ENCODE measurements around the gene KLC3. TPM values are rescaled to one million over a fixed set of nuclear protein-coding genes. Genes with fewer than 3 reads are reported as not detected.
A peak's percentile ranks its signal among the peaks of the same experiment; 100 is the strongest.

KLC3 gene
- total RNA-seq, 2 donors from 2014 or later = 0.21 to 0.24 TPM

DNA sequence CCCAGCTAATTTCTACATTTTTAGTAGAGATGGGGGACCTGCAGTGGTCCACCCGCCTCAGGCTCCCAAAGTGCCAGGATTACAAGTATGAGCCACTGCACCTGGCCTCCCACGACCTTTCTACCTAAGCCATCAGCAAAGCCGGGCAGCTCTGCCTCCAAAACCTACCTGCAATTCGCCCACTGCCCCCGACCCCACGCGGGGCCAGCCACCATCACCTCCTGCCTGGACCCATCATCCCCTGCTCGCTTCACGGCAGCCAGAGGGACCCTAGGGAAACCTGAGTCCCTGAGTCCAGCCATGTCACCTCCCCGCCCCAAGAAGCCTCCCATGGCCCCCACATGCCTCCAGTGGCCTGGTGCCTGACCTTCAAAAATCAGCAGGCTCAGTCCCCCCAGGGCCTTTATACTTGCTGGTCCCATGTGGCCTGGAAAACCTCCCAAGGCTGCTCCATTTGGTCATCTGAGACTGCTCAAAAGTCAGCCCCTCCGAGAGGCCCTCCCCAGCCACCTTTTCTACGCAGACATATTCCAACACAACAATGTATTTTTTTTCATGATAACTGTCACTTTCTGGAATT is 17.8 kb downstream of the KLC3 start:
- DNase-seq (no peak), ATAC-seq (no peak)

DNA sequence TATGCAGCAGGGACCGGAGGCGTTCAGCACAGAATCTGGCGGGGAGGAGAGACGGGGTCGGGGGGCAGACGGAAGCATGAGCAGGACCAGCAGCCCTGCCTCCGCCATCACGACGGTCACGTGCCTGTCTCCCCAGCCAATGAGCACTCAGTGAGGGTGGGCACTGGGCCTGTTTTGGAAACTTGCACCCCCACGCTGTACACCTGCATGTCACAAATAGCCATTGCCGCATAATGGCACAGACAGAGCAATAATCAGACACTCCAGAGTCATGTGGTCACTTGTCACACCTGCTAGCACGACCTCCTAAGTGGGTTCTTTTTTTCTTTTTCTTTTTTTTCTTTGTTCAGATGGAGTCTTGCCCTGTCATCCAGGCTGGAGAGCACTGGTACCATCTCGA is 21.1 kb downstream of the KLC3 start:
- DNase-seq (no peak), ATAC-seq (no peak)
- intact Hi-C loops (cut with DNase I) = no loop called here

More for the DNA sequence above, 17.8 kb downstream of the KLC3 start:
- intact Hi-C loops (cut with DNase I) = no loop called here

DNA sequence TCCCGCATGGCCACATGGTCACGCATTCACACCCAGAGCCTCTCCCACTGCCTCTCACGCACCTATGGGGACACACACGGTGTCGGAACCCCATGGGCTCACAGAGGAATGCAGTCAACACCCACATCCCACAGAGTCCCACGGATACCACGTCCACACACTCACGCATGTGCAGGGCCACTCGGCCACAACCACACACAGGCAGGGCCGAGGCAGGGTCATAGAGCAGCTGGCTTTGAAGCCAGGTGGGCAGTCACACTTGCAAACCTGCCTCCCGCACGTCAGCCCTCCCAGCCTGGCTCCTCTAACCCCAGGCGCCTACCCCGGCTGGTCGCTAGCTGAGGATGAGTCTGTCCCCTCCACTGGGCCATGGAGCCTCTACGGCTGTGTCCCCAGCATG is 21.7 kb downstream of the KLC3 start:
- DNase-seq (no peak), ATAC-seq (no peak)
- intact Hi-C loops (cut with DNase I) = no loop called here

DNA sequence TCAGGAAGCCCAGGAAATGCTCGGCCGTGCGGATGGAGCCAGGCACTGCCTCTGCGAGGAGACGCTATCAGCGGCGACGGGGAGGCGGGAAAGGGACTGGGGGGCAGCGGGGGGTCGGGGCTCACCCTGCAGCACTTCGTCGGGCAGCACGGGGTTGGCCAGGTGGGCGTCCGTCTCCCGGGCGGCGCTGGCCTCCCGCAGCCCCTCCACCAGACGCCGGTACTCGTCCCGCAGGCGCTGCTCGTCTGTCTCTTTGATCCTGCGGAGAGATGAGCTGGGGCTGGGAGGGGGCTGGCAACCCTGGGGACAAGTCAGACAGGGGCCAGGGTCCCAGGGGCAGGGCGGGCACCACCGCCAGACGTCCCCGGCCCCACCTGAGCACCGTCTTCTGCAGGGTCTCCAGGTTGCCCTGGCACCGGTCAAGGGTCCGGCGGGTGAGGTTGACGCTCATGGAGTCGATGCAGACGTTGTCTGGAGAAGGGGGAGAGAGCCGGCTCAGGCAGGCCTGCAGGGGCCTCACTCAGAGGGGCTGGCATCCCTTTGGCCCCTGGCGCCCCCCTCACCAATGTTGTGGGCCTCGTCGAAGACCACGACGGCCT is 23.4 kb downstream of the KLC3 start:
- ATAC-seq (no peak), DNase-seq (no peak)
- intact Hi-C loops (cut with DNase I) = no loop called here

DNA sequence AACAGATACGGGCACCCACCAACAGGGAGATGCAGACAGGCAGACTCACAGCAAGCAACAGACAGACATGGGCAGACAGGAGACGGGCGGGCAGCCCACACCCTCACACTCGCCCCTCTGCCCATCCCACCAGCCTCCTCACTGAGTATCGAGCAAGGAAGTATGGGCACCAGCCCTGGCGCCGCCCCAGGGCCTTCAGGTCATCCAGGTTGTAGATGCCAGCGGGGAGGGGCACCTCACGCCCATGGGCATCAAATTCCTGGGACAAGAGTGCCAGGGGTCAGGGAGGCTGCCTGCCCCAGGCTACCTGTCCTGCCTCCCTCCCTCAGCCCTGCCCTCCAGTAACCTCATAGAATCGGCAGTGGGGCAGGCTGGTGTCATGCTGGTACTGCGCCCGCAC is 24.1 kb downstream of the KLC3 start:
- ATAC-seq = no peak
- intact Hi-C loops (cut with DNase I) = no loop called here
- no peak for DNase-seq

DNA sequence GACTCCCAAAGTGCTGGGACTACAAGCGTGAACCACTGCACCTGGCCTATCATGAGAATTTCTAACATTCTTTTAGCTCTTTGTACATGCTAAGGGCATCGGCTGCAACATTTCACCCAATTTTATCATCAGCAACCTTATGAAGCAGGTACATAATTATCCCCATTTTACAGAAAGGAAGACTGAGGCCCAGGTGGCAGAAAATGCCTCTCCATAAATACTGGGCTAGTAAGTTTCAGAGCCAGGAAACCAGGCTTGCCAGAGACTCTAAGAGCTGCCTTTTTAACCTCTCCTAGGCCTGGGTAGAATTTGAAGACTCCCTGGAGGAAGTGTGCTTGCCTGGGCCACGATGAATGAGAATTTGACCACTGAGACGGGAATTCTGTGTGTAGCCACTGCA is 27.6 kb downstream of the KLC3 start:
- intact Hi-C loops (cut with DNase I) = no loop called here
- ATAC-seq (no peak), DNase-seq (no peak)

DNA sequence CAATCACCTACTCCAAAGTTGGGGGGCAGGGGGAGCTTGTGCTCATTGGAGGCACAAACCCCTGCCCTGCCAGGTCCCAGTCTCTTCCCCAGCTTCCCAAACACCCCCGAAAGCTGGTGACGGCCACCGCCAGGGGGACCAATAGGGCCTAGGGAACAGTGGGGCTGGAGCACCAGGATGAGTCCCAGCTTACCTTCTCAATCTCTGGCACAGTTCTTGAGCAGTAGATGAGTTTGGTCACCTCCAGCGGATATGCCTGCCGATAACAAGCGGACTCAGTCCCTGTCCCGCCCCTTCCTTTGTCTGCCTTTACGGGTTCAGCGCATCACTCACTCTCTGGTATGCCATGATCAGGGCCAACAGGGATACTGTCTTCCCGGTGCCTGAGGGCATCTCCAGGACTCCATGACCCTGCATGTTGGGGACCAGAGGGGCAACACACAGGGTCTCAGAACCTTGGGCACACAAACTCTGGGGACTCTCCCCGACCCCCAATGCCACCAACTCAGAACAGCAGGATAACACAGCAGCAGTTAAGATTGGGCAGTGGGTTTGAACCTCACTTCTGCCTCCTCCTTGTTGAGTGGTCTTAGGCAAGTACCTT is 28.3 kb downstream of the KLC3 start:
- DNase-seq (no peak), ATAC-seq (no peak)
- intact Hi-C loops (cut with DNase I) = no loop called here

DNA sequence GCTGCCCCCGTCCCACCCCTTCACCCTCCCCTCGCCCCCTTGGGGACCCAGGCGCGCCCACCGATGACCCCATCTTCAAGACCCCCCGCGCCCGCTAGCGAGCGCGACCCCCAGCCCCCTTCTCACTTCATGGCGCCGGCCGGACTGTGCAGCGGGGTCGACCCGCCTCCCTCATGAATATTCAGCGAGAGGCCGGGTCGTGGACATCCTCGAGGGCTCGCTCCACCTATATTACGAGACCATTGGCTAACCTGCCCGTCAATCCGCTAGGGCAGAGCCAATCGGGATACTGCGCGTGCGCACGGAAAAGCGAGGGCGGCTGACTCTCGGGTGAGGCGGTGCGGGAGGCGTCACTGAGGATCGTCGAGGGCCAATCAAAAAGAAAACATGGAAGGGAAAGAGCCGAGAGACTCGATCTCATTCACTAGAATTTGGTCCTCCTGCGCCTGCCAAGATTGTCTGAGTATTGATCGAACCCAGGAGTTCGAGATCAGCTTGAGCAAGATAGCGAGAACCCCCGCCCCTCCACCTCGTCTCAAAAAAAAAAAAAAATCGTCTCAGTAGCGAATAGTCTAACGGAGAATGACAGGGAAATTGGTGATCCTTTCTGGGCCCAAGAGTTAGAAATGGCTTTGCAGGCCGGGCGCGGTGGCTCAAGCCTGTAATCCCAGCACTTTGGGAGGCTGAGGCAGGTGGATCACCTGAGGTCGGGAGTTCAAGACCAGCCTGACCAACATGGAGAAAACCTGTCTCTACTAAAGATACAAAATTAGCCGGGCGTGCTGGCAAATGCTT is 30.1 kb downstream of the KLC3 start, which contains the start of gene ERCC2:
TSS of gene ERCC2 (minus strand) at position 164 of the 795 bp plus-strand sequence. CDS start at position 131, 33 bp downstream.
- intact Hi-C loops (cut with DNase I) = no loop called here
- ATAC-seq = peak; percentile 99 to 100
- DNase-seq = peak; percentile 99

DNA sequence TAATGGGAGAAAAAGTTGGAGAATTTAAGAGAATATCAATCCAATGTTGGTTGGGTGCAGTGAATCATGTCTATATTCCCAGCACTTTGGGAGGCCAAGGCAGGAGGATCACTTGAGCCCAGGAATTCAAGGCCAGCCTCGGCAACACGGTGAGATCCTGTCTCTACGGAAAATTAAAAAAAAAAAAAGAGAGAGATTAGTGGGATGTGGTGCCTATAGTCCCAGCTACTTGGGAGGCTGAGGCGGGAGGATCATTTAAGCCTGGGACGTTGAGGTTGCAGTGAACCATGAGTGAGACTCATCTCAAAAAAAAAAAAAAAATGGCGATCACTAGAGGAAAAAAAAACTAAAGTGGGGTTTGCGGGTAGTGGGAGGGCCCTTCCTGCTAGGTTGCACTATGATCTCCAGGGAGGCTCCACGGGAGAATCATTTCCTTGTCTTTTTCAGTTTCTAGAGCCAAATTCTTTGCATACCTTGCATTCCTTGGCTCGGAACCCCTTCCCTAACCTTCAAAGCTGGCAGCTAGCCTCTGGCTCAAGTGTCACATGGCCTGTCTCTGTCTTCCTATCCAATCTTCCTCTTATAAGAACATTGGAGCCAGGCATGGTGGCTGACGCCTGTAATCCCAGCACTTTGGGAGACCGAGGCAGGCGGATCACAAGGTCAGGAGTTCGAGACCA is 35.6 kb downstream of the KLC3 start:
- DNase-seq = peak; percentile 64
- intact Hi-C loops (cut with DNase I) = no loop called here
- peak; percentile 80 for ATAC-seq

DNA sequence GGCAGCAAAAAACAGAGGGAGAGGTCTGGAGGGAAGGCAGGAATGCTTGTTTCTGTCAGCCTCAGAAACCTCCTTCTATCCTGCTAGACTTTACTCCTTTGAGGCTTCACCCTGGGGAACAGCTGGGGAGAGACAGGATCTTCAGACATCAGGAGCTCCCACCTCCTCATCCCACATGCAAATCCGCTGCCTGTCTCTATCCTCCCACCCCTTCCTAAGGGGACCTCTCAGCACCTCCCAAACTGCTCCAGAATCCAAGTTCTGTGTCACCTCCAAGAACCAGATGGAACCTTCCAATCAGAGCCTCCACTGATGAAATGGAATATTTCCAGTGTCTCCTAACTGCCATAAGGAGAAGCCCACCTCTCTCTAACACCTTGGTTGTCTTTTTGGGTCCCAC is 39.6 kb downstream of the KLC3 start:
- ATAC-seq (no peak), DNase-seq (no peak)
- intact Hi-C loops (cut with DNase I) = no loop called here

DNA sequence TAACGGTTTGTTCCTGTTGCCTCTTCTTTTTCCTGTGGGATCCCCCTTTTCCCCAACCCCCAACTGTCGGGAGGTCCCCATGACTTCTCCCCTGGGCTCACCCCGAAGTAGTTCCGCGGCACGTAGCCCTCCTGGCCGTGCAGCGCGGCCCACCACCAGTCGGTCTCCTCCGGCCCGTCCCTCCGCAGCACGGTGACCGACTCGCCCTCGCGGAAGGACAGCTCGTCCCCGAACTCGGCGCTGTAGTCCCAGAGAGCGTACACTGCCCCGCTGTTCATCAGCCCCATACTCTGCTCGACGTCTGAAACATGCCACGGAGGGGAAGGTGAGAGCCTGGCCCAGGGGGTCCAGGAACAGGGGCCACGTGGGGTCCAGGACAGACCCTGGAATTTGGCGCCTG is 41.9 kb downstream of the KLC3 start:
- intact Hi-C loops (cut with DNase I) = no loop called here
- DNase-seq (no peak), ATAC-seq (no peak)

DNA sequence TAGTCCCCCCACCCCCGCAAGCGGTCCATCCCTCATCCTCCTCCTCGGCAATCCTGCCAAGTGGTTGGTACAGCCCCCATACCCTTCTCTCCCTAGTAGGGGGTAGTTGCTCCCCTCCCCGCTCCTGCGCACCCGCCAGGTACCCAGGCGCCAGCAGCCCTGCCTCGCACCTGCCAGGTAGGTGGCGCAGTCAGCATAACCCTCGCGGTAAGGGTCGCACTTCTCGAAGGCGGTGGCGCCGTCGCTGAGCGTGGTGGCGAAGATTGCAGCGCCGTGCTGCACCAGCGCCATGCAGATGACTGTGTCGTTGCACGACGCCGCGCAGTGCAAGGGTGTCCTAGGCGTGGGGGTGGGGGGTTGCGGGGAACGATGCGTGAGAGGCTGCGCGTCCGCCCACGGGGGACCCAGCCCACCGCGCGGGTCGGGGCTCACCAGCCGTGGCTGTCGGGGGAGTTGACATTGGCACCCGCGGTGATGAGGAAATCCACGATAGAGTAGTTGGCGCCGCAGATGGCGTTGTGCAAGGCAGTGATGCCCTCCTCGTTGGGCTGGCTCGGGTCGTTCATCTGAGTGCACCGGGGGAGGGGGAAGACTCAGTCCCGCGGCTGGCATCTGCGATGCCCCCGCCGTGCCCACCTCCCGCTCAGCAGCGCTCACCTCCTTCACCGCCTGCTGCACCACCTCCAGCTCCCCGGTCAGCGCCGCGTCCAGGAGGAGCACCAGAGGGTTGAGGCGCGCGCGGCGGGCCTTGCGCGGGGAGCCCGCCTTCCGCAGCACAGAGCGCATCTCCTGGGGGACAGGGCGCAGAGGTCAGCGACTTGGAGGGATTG is 45.1 kb downstream of the KLC3 start:
- intact Hi-C loops (cut with DNase I) = no loop called here
- ATAC-seq (peak; percentile 53 to 56), DNase-seq (no peak)

DNA sequence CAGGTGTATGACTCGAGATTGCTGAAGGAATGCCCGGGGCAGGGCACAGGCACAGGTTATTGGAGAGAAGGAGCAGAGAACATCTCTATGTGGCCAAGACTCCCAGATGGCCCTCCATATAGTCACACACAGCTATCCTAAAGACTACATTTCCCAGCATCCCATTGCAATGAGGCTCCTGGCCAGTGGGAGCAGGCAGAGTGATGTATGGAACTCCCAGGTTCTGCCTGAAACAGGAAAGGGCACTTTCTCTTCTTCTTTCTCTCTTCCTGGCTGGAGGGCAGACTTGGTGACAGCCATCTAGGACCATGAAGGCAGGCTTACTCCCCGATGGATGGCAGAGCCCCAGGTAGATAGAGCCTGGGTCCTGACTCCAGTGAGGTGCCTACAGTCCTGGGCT is 50.8 kb downstream of the KLC3 start:
- intact Hi-C loops (cut with DNase I) = no loop called here
- ATAC-seq (no peak), DNase-seq (no peak)

DNA sequence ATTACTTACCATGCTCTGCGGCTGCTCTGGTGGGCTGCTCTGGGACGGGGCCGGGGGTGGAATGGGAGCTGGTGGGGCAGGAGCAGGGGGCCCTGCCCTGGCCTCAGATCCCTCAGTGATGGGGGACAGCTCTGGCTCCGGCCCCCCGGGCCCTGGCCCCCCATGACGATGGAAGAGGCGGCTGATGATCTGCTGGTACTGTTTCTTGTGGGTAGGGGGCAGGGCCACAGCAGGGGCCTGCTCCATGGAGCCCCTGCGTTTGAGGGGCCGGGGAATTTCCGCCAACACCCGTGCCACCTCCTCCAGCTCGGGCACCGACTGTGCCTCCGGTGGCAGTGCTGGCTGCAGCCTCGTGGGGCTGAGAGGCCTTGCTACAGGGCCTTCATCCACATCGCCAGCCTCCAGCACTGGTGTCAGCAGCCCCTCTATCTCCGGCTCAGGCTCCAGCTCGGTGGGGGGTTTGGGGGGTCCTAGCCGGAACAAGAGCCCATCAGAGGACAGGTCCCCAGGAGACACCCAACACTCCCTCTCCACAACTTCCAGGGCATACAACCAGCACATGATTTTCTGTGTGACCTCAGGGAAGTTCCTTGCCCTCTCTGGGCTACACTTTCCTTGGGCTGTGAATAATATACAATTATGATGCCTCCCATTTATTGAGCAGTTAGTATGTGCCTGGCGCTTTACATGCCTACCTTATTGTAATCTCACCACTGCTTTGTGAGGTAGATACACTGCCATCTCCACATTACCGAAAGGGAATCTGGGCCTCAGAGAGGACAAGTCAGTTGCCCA is 51.5 kb downstream of the KLC3 start:
- no peak for ATAC-seq
- DNase-seq = no peak
- intact Hi-C loops (cut with DNase I) = no loop called here

DNA sequence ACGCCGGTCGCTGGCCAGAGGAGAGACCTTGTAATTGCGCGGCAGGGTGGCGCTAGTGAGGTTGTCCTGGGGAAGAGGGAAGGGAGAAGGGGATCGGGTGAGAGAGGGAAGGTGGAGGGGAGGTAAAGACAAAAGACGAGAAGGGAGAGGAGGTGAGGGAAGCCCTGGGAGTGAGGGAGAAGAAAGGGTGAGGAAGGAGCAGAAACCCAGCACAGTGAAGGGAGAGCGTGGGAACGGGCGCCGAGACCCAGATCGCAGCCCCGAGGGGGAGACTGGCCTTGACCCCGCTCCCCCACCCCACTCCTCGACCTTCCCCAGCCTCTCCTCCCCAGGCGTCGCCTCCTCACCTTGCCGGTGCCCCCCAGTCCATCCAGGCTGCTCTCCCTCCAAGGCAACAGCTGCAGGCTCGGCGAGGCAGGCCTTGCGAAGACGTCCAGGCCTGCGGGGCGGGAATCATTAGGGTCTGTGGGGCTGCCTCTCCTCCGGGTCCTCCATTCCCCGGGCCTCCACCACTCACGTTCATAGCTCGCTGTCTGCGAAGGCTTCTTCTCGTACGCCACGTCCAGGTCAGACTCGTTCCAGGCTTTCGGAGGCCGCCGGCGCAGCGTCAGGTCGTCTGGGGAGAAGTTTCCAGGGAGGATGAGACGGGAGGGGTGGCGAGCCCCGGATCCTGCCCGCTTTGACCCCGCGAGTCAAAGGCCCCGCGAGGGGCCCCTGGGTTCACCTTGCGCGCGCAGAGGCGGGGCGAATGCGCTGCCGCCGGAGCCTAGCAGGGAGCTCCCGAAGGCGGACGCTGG is 55.5 kb downstream of the KLC3 start:
- intact Hi-C loops (cut with DNase I) = no loop called here
- ATAC-seq (no peak), DNase-seq (no peak)

DNA sequence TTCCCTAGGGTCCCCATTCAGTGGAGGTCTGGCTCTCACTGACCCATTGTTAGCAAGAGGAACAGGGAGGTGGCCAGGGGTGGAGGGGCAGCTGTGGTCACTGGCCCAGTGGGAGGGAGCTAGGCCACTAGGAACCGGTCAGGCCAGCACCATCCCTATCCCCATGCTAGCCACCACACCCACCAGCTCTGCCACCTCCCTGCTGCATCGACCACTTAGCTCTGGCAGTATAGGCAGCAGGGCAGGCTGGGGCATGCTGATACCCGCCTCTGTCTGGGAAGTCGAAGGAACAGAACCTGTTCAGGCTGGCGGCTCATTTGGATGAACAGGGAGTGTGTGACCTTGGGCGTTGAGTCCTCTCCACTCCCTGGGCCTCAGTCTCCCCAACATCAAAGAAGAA is 59.6 kb downstream of the KLC3 start:
- DNase-seq (no peak), ATAC-seq (no peak)
- intact Hi-C loops (cut with DNase I) = no loop called here

Measured in left cardiac atrium (tissue), 4 donors.